Endothelial cell of umbilical vein (primary cell): ENCODE data around the gene SFSWAP.

Source experiments
- CTCF ChIP-seq, 2 donors: IDR thresholded peaks; 1 replicate in 1 of 2; 2 replicates in 1 of 2; pipeline ENCODE4 v1.5.1; 2011; ENCODE audit warnings: low read length in 2 of 2, mild to moderate bottlenecking in 2 of 2, moderate library complexity in 2 of 2, control low read depth in 1 of 2, inconsistent platforms in 1 of 2, low read depth in 1 of 2; ENCODE audit not compliant: insufficient read depth in 1 of 2; ENCODE audit errors: extremely low read depth in 1 of 2
- EZH2 ChIP-seq: IDR thresholded peaks from 2 replicates; pipeline ENCODE4 v1.6.1; 2012; ENCODE audit warnings: borderline replicate concordance, low read depth, mild to moderate bottlenecking, moderate library complexity, low read length, inconsistent platforms; ENCODE audit not compliant: severe bottlenecking
- FOS ChIP-seq: IDR thresholded peaks from 2 replicates; pipeline ENCODE4 v1.6.1; 2011; ENCODE audit warnings: mild to moderate bottlenecking, low read length, moderate library complexity, borderline replicate concordance; ENCODE audit not compliant: insufficient read depth
- GATA2 ChIP-seq: IDR thresholded peaks from 2 replicates; pipeline ENCODE4 v1.7.0; 2011; ENCODE audit warnings: low read depth, mild to moderate bottlenecking, moderate library complexity, mixed read lengths, low read length; ENCODE audit not compliant: insufficient read length, insufficient read depth
- JUN ChIP-seq: IDR thresholded peaks from 2 replicates; pipeline ENCODE4 v1.6.1; 2011; ENCODE audit warnings: borderline replicate concordance, low read depth; ENCODE audit not compliant: insufficient read length, insufficient read depth
- MYC ChIP-seq: IDR thresholded peaks from one replicate; pipeline ENCODE4 v1.6.1; 2011; ENCODE audit warnings: mild to moderate bottlenecking, low read depth, low read length
- POLR2A ChIP-seq: IDR thresholded peaks from 2 replicates; pipeline ENCODE4 v1.6.1; 2012; ENCODE audit warnings: low read depth, mild to moderate bottlenecking, control low read depth, low read length
- POLR2AphosphoS5 ChIP-seq: IDR thresholded peaks from 2 replicates; pipeline ENCODE4 v1.6.1; 2012; ENCODE audit warnings: low read depth, mild to moderate bottlenecking, control low read depth, low read length, moderate library complexity; ENCODE audit not compliant: insufficient read depth
- TF ChIP-seq, protein P1 (sequence below): IDR thresholded peaks from 2 replicates; pipeline ENCODE4 v1.6.1; 2011; ENCODE audit not compliant: insufficient read depth, insufficient read length

DNA sequence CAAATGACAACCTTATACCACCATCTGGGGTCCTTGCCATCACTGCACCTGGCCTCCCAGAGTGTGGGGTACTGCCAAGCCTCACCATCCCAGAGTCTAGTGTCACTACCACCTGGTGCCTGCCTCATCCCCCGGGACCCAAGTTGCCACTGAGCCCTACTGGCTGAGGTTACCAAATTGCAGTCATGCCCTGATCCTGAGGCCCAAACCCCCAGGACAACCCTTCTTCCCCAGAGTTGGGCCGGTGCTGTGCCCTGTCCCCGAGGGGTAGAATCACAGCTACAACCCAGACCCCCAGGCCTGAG is 8.4 kb upstream of the SFSWAP start:
- TF ChIP-seq CTCF (IDR thresholded peaks at IDR 0.05; ENCODE audit: extremely low read depth in 1 of 2, insufficient read depth in 1 of 2, low read depth in 1 of 2, low read length in 2 of 2) (no peak), POLR2AphosphoS5 (no peak), POLR2A (no peak), EZH2 (no peak), JUN (no peak), MYC (no peak), FOS (no peak), GATA2 (no peak)
- TF ChIP-seq, protein P1, sequence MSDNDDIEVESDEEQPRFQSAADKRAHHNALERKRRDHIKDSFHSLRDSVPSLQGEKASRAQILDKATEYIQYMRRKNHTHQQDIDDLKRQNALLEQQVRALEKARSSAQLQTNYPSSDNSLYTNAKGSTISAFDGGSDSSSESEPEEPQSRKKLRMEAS, result no peak
